ENCODE results near the gene FAM167B. TPM values are rescaled to one million over a fixed set of nuclear protein-coding genes. Genes with fewer than 3 reads are reported as not detected.
A peak's percentile ranks its signal among the peaks of the same experiment; 100 is the strongest.
"Not testable (repeated sequence)": the region's sequence is repeated elsewhere in the genome, so short reads cannot be mapped to it uniquely, and the experiment has no call there.

FAM167B gene
- total RNA-seq, 1 donor from 2014 or later = 3.8 TPM

DNA sequence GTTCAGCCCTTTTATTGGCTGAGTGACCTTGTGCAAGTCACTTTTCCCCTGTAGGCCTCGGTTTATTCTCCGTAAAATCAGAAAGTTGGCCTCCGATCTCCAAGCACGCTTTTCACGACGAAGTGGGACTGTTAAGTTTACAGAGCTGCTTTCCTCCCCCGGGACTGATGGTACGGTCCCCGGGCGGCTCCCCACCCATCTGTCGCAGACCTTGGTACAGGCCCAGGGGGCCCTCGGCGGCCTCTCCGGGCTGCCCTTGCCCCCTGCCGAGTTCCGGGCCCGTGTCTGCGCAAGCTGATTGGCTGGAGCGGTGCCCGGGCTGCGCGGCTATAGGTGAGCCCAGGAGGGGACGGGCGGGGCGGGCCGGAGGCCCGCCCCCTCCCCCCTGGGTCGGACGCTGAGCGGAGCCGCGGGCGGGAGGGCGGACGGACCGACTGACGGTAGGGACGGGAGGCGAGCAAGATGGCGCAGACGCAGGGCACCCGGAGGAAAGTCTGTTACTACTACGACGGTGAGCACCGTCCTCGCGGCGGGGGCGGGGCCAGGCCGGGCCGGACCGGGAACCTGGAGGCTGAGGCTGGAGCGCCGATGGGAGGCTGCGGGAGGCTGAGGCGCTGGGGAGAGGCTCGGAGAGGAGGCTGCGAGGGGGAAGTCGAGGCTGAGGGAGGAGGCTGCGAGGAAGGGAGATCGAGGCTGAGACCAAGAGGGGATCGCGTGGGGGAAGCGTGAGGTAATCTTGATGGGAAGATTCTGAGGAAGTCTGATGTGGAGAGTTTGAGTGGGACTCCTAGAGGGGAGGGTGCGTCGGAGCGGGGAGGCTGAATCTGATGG is 44.9 kb downstream of the FAM167B start, which contains the start of gene HDAC1:
Gene HDAC1 (plus strand): TSS at position 376 of the 831 bp plus-strand sequence. CDS start 87 bp downstream, at position 463.
- peak within 1 kb of the TSS; percentile 99 for H3K27ac Mint-ChIP-seq
- TF ChIP-seq, protein P1, sequence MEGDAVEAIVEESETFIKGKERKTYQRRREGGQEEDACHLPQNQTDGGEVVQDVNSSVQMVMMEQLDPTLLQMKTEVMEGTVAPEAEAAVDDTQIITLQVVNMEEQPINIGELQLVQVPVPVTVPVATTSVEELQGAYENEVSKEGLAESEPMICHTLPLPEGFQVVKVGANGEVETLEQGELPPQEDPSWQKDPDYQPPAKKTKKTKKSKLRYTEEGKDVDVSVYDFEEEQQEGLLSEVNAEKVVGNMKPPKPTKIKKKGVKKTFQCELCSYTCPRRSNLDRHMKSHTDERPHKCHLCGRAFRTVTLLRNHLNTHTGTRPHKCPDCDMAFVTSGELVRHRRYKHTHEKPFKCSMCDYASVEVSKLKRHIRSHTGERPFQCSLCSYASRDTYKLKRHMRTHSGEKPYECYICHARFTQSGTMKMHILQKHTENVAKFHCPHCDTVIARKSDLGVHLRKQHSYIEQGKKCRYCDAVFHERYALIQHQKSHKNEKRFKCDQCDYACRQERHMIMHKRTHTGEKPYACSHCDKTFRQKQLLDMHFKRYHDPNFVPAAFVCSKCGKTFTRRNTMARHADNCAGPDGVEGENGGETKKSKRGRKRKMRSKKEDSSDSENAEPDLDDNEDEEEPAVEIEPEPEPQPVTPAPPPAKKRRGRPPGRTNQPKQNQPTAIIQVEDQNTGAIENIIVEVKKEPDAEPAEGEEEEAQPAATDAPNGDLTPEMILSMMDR (IDR thresholded peaks at IDR 0.05; ENCODE audit: unreplicated experiment) = no peak
- H3K4me1 Mint-ChIP-seq (ENCODE audit: low read depth) = peaks cover 14% of the 10 kb centered on the region
- peak within 1 kb of the TSS; percentile 100 for H3K4me3 Mint-ChIP-seq (ENCODE audit: low read depth)
- peaks cover 9% of the 10 kb centered on the region for H3K36me3 Mint-ChIP-seq (ENCODE audit: insufficient read depth)
- peak; percentile 93 for DNase-seq (ENCODE audit: low spot score, unreplicated experiment)
- H3K27me3 Mint-ChIP-seq = no peaks in the 10 kb centered on the region
- H3K9me3 Mint-ChIP-seq (ENCODE audit: low read depth) = no peaks in the 10 kb centered on the region

DNA sequence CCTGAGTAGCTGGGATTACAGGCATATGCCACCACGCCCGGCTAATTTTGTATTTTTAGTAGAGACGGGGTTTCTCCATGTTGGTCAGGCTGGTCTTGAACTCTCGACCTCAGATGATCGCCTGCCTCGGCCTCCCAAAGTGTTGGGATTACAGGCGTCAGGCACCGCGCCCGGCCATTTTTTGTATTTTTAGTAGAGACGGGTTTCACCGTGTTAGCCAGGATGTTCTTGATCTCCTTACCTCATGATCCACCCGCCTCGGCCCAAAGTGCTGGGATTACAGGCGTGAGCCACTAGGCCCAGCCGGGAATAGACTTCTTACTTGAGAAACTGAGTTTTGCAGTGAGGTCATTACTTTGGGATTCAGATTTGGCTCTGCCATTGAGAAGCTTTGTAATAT is 51.2 kb downstream of the FAM167B start:
- H3K36me3 Mint-ChIP-seq (ENCODE audit: insufficient read depth) = peaks cover 13% of the 10 kb centered on the region
- H3K4me1 Mint-ChIP-seq (ENCODE audit: low read depth); H3K27me3 Mint-ChIP-seq; DNase-seq (ENCODE audit: low spot score, unreplicated experiment); H3K9me3 Mint-ChIP-seq (ENCODE audit: low read depth); H3K4me3 Mint-ChIP-seq (ENCODE audit: low read depth): not testable (repeated sequence)
- peak overlapping the region; percentile 67 for H3K27ac Mint-ChIP-seq

Other genes starting within 250 kb of the FAM167B start
- 232 and 235 TPM in 2 replicates for gene KHDRBS1, start 233.4 kb upstream of the FAM167B start, total RNA-seq
- gene TMEM39B, start 174.3 kb upstream of the FAM167B start, total RNA-seq = 20.3 and 23.7 TPM in 2 replicates
- gene KPNA6, start 139.2 kb upstream of the FAM167B start, total RNA-seq = 67.0 and 68.4 TPM in 2 replicates
- 55.2 and 55.6 TPM in 2 replicates for gene TXLNA, start 67.5 kb upstream of the FAM167B start, total RNA-seq
- 15.5 and 16.5 TPM in 2 replicates for gene CCDC28B, start 46.6 kb upstream of the FAM167B start, total RNA-seq
- 5.1 and 5.6 TPM in 2 replicates for gene IQCC, start 41.6 kb upstream of the FAM167B start, total RNA-seq
- gene DCDC2B, start 38.1 kb upstream of the FAM167B start, total RNA-seq = not detected in 2 replicates
- gene TMEM234, start 24.9 kb upstream of the FAM167B start, total RNA-seq = 43.2 and 49.2 TPM in 2 replicates
- gene EIF3I, start 24.8 kb upstream of the FAM167B start, total RNA-seq = 143 and 145 TPM in 2 replicates
- gene LCK, start 4.0 kb downstream of the FAM167B start, total RNA-seq = 0.77 and 1.2 TPM in 2 replicates
- gene HDAC1, start 44.9 kb downstream of the FAM167B start, total RNA-seq = 197 and 207 TPM in 2 replicates
- 774 and 833 TPM in 2 replicates for gene MARCKSL1, start 89.0 kb downstream of the FAM167B start, total RNA-seq
- 15.0 and 17.3 TPM in 2 replicates for gene FAM229A, start 115.3 kb downstream of the FAM167B start, total RNA-seq
- gene TSSK3, start 115.3 kb downstream of the FAM167B start, total RNA-seq = 3.1 and 3.9 TPM in 2 replicates
- gene BSDC1, start 147.2 kb downstream of the FAM167B start, total RNA-seq = 91.0 and 93.6 TPM in 2 replicates
- 4.3 and 4.7 TPM in 2 replicates for gene ZBTB8B, start 217.8 kb downstream of the FAM167B start, total RNA-seq

Data from progenitor cell of endocrine pancreas (in vitro differentiated cells).